CD4-positive, CD25-positive, alpha-beta regulatory T cell (primary cell): ENCODE results near the gene CELF2. TPM values are rescaled to one million over a fixed set of nuclear protein-coding genes. Genes with fewer than 3 reads are reported as not detected.
"Not testable (repeated sequence)": the region's sequence is repeated elsewhere in the genome, so short reads cannot be mapped to it uniquely, and the experiment has no call there.

ENCODE experiments used
- ATAC-seq, 2 donors: fragments of 150-1000 bp; cut with Tn5 transposase; one replicate each; pipeline ENCODE4 v1.10.0; 2021; ENCODE audit warnings: low read depth in 2 of 2, moderate number of reproducible peaks in 2 of 2, moderate library complexity in 1 of 2
- DNase-seq, 3 donors: peaks; one replicate each; pipeline versions ENCODE4 v3.0.0 to v3.0.0-alpha.2; 2012 to 2022; ENCODE audit warnings: mixed read lengths in 1 of 3
- H3K27ac ChIP-seq: one replicate; pipeline ENCODE4 v1.7.0; 2013; ENCODE audit warnings: mild to moderate bottlenecking, low read length; ENCODE audit not compliant: insufficient read depth, poor library complexity, severe bottlenecking
- H3K27me3 ChIP-seq: one replicate; pipeline ENCODE4 v1.7.0; 2013; ENCODE audit warnings: low read length; ENCODE audit not compliant: control insufficient read depth, insufficient read depth
- H3K36me3 ChIP-seq: one replicate; pipeline ENCODE4 v1.7.0; 2013; ENCODE audit warnings: mild to moderate bottlenecking, low read length, moderate library complexity; ENCODE audit not compliant: control insufficient read depth, insufficient read depth
- H3K4me1 ChIP-seq: 2 replicates; pipeline ENCODE4 v1.7.0; 2013; ENCODE audit warnings: mild to moderate bottlenecking, low read length; ENCODE audit not compliant: insufficient read depth, control insufficient read depth, poor library complexity, severe bottlenecking
- H3K4me3 ChIP-seq: one replicate; pipeline ENCODE4 v1.7.0; 2013; ENCODE audit warnings: low read depth, mild to moderate bottlenecking, low read length, moderate library complexity
- H3K9me3 ChIP-seq, 2 experiments: 1 replicate in 1 of 2; 2 replicates in 1 of 2; pipeline ENCODE4 v1.7.0; 2013; ENCODE audit warnings: low read length in 2 of 2, mild to moderate bottlenecking in 1 of 2, moderate library complexity in 1 of 2; ENCODE audit not compliant: control insufficient read depth in 2 of 2
- H3K27ac Mint-ChIP-seq, 3 donors: one replicate each; pipeline ENCODE4 v1.8.0; 2020 to 2022; ENCODE audit warnings: mild to moderate bottlenecking in 3 of 3, mixed read lengths in 3 of 3, moderate library complexity in 2 of 3
- H3K27me3 Mint-ChIP-seq: one replicate; pipeline ENCODE4 v1.8.0; 2022; ENCODE audit warnings: mild to moderate bottlenecking, mixed read lengths
- H3K36me3 Mint-ChIP-seq: one replicate; pipeline ENCODE4 v1.8.0; 2020; ENCODE audit warnings: mixed read lengths
- H3K4me1 Mint-ChIP-seq, 4 donors: one replicate each; pipeline ENCODE4 v1.8.0; 2020 to 2022; ENCODE audit warnings: mixed read lengths in 4 of 4, mild to moderate bottlenecking in 1 of 4
- H3K4me3 Mint-ChIP-seq, 4 donors: one replicate each; pipeline ENCODE4 v1.8.0; 2020 to 2022; ENCODE audit warnings: mild to moderate bottlenecking in 4 of 4, mixed read lengths in 4 of 4, moderate library complexity in 3 of 4
- H3K9me3 Mint-ChIP-seq, 7 donors: one replicate each; pipeline ENCODE4 v1.8.0; 2020 to 2022; ENCODE audit warnings: mixed read lengths in 7 of 7, mild to moderate bottlenecking in 3 of 7, moderate library complexity in 2 of 7
- polyA plus RNA-seq, 4 donors: library from polyadenylated mRNA; unstranded; fragments of 300-500 nt; fragmentation: Illumina TruSeq; gene quantifications; one replicate each; pipeline ENCODE4 v1.2.3, GENCODE V29; 2021
- total RNA-seq: library from RNA; stranded (reverse); gene quantifications from one replicate; pipeline ENCODE4 v1.2.3, GENCODE V29; 2022

CELF2 gene
- total and polyA plus RNA-seq, 5 donors from 2014 or later, result 117 to 230 (median 150) TPM

- Histone ChIP-seq H3K4me3 (no peak overlapping the region), H3K36me3 (no peaks in the 10 kb centered on the region), H3K9me3 (peaks cover 8 to 9% of the 10 kb centered on the region in 2 experiments), H3K4me1 (no peaks in the 10 kb centered on the region), H3K27ac (no peak overlapping the region), H3K27me3 (no peaks in the 10 kb centered on the region)
- peaks cover 2% of the 10 kb centered on the region for H3K27me3 Mint-ChIP-seq
- no peak for DNase-seq
- no peak overlapping the region for H3K4me3 Mint-ChIP-seq
- peaks cover 0 to 18% (median 6%) of the 10 kb centered on the region in 4 donors for H3K4me1 Mint-ChIP-seq
- H3K9me3 Mint-ChIP-seq, result peaks cover 1 to 22% (median 7%) of the 10 kb centered on the region in 7 donors
- H3K36me3 Mint-ChIP-seq, result peaks cover 3% of the 10 kb centered on the region
- no peak overlapping the region for H3K27ac Mint-ChIP-seq
- no peak for ATAC-seq
These were observed 107.3 kb downstream of the CELF2 start for GRCh38 chr10:11125004-11125403.

GRCh38 chr10:11127017-11127416 lies 109.3 kb downstream of the CELF2 start:
- Mint-ChIP-seq H3K9me3 (peaks cover 1 to 20% (median 7%) of the 10 kb centered on the region in 7 donors), H3K4me1 (peaks cover 0 to 17% (median 8%) of the 10 kb centered on the region in 4 donors), H3K27ac (peak overlapping the region in 1 of 3 donors; percentile 21)
- H3K9me3 ChIP-seq, H3K4me1 ChIP-seq, H3K36me3 ChIP-seq, H3K4me3 Mint-ChIP-seq, H3K27me3 Mint-ChIP-seq, H3K36me3 Mint-ChIP-seq, H3K27ac ChIP-seq, DNase-seq, H3K4me3 ChIP-seq, H3K27me3 ChIP-seq, ATAC-seq: not testable (repeated sequence)

- Mint-ChIP-seq H3K4me3 (no peak overlapping the region), H3K36me3 (no peaks in the 10 kb centered on the region), H3K27me3 (peaks cover 5% of the 10 kb centered on the region), H3K9me3 (peaks cover 0 to 7% (median 0%) of the 10 kb centered on the region in 7 donors), H3K4me1 (peaks cover 0 to 21% (median 6%) of the 10 kb centered on the region in 4 donors), H3K27ac (no peak overlapping the region)
- Histone ChIP-seq H3K4me1 (no peaks in the 10 kb centered on the region), H3K27me3 (no peaks in the 10 kb centered on the region), H3K36me3 (no peaks in the 10 kb centered on the region), H3K9me3 (no peaks in the 10 kb centered on the region), H3K27ac (no peak overlapping the region), H3K4me3 (no peak overlapping the region)
- DNase-seq (no peak), ATAC-seq (no peak)
These were observed 113.5 kb downstream of the CELF2 start for GRCh38 chr10:11131112-11131639.

- no peak for ATAC-seq
- Mint-ChIP-seq H3K36me3 (no peaks in the 10 kb centered on the region), H3K9me3 (peaks cover 0 to 4% (median 0%) of the 10 kb centered on the region in 7 donors), H3K27me3 (peaks cover 5% of the 10 kb centered on the region), H3K27ac (no peak overlapping the region), H3K4me3 (no peak overlapping the region), H3K4me1 (peaks cover 0 to 19% (median 9%) of the 10 kb centered on the region in 4 donors)
- DNase-seq, result no peak
- no peaks in the 10 kb centered on the region for H3K4me1 ChIP-seq
- no peak overlapping the region for H3K4me3 ChIP-seq
- no peaks in the 10 kb centered on the region for H3K36me3 ChIP-seq
- no peaks in the 10 kb centered on the region for H3K9me3 ChIP-seq
- no peaks in the 10 kb centered on the region for H3K27me3 ChIP-seq
- H3K27ac ChIP-seq, result no peak overlapping the region
These were observed 116.7 kb downstream of the CELF2 start for GRCh38 chr10:11134411-11134810.

GRCh38 chr10:11135709-11136108 lies 118.0 kb downstream of the CELF2 start:
- Mint-ChIP-seq H3K27me3 (no peaks in the 10 kb centered on the region), H3K4me1 (peaks cover 0 to 19% (median 11%) of the 10 kb centered on the region in 4 donors), H3K4me3 (no peak overlapping the region), H3K9me3 (no peaks in the 10 kb centered on the region), H3K36me3 (no peaks in the 10 kb centered on the region), H3K27ac (no peak overlapping the region)
- Histone ChIP-seq H3K4me1 (no peaks in the 10 kb centered on the region), H3K36me3 (no peaks in the 10 kb centered on the region), H3K9me3 (no peaks in the 10 kb centered on the region), H3K4me3 (no peak overlapping the region), H3K27me3 (no peaks in the 10 kb centered on the region), H3K27ac (no peak overlapping the region)
- DNase-seq, result no peak
- ATAC-seq, result no peak

GRCh38 chr10:11138314-11139033 lies 120.8 kb downstream of the CELF2 start:
- DNase-seq, result no peak

GRCh38 chr10:11140963-11141362 lies 123.3 kb downstream of the CELF2 start:
- no peaks in the 10 kb centered on the region for H3K27me3 ChIP-seq
- H3K36me3 ChIP-seq, result no peaks in the 10 kb centered on the region
- Mint-ChIP-seq H3K4me3 (peak overlapping the region in 3 of 4 donors; percentile 24 to 75 (median 69)), H3K27ac (peak overlapping the region; percentile 88 to 98 (median 97)), H3K27me3 (no peaks in the 10 kb centered on the region), H3K4me1 (peaks cover 33 to 64% (median 39%) of the 10 kb centered on the region in 4 donors), H3K36me3 (no peaks in the 10 kb centered on the region), H3K9me3 (peaks cover 0 to 4% (median 0%) of the 10 kb centered on the region in 7 donors)
- DNase-seq (no peak), ATAC-seq (no peak)
- H3K9me3 ChIP-seq, result no peaks in the 10 kb centered on the region
- peak overlapping the region; percentile 54 for H3K27ac ChIP-seq
- H3K4me3 ChIP-seq, result peak overlapping the region; percentile 17
- H3K4me1 ChIP-seq, result peaks cover 38% of the 10 kb centered on the region

More at GRCh38 chr10:11138314-11139033, 120.8 kb downstream of the CELF2 start:
- no peaks in the 10 kb centered on the region for H3K36me3 Mint-ChIP-seq
- no peak overlapping the region for H3K4me3 Mint-ChIP-seq
- no peaks in the 10 kb centered on the region for H3K27me3 ChIP-seq
- no peaks in the 10 kb centered on the region for H3K36me3 ChIP-seq
- no peaks in the 10 kb centered on the region for H3K9me3 ChIP-seq
- peaks cover 0 to 4% (median 0%) of the 10 kb centered on the region in 7 donors for H3K9me3 Mint-ChIP-seq
- no peaks in the 10 kb centered on the region for H3K27me3 Mint-ChIP-seq
- no peak overlapping the region for H3K27ac Mint-ChIP-seq
- H3K4me1 ChIP-seq, result peaks cover 14% of the 10 kb centered on the region
- no peak overlapping the region for H3K27ac ChIP-seq
- H3K4me3 ChIP-seq, result no peak overlapping the region
- ATAC-seq, result no peak
- peaks cover 23 to 43% (median 24%) of the 10 kb centered on the region in 4 donors for H3K4me1 Mint-ChIP-seq
